GM18498 (cell line): ENCODE results near the gene SLCO2A1.

ENCODE experiments used
- ATAC-seq: cut with Tn5 transposase; IDR thresholded peaks from one replicate; pipeline ENCODE4 v1.9.1; 2021; ENCODE audit warnings: mild to moderate bottlenecking, moderate library complexity; ENCODE audit not compliant: unreplicated experiment

The SLCO2A1 gene

GRCh38 chr3:133983576-133984560 is 45.9 kb downstream of the SLCO2A1 start:
- ATAC-seq = no peak

GRCh38 chr3:133983126-133983525 is 46.6 kb downstream of the SLCO2A1 start:
- no peak for ATAC-seq

- no peak for ATAC-seq
Observed at GRCh38 chr3:133980550-133980949, 49.2 kb downstream of the SLCO2A1 start.

GRCh38 chr3:133980035-133980434 is 49.7 kb downstream of the SLCO2A1 start:
- ATAC-seq = no peak

GRCh38 chr3:133979553-133979952 is 50.2 kb downstream of the SLCO2A1 start:
- no peak for ATAC-seq

GRCh38 chr3:133977568-133977967 is 52.2 kb downstream of the SLCO2A1 start:
- no peak for ATAC-seq

- ATAC-seq = no peak
Observed at GRCh38 chr3:133973249-133973980, 56.3 kb downstream of the SLCO2A1 start.

- no peak for ATAC-seq
Observed at GRCh38 chr3:133972156-133972555, 57.6 kb downstream of the SLCO2A1 start.

- ATAC-seq = no peak
Observed at GRCh38 chr3:133970916-133971315, 58.8 kb downstream of the SLCO2A1 start.

- no peak for ATAC-seq
Observed at GRCh38 chr3:133970339-133970738, 59.4 kb downstream of the SLCO2A1 start.

GRCh38 chr3:133967992-133968892 is 61.5 kb downstream of the SLCO2A1 start:
- no peak for ATAC-seq

- no peak for ATAC-seq
Observed at GRCh38 chr3:133966954-133967353, 62.8 kb downstream of the SLCO2A1 start.

- ATAC-seq = no peak
Observed at GRCh38 chr3:133965906-133966305, 63.8 kb downstream of the SLCO2A1 start.

- ATAC-seq = no peak
Observed at GRCh38 chr3:133965013-133965570, 64.6 kb downstream of the SLCO2A1 start.

GRCh38 chr3:133964547-133964946 is 65.2 kb downstream of the SLCO2A1 start:
- ATAC-seq = no peak

GRCh38 chr3:133963657-133964396 is 65.9 kb downstream of the SLCO2A1 start:
- no peak for ATAC-seq

- ATAC-seq = no peak
Observed at GRCh38 chr3:133962849-133963248, 66.9 kb downstream of the SLCO2A1 start.

- ATAC-seq = no peak
Observed at GRCh38 chr3:133958071-133958805, 71.5 kb downstream of the SLCO2A1 start.

GRCh38 chr3:133956982-133957381 is 72.7 kb downstream of the SLCO2A1 start:
- ATAC-seq = no peak
